GM21723 (cell line): ENCODE measurements around the gene CASZ1.

Experiments used
- ATAC-seq: cut with Tn5 transposase; IDR thresholded peaks from one replicate; pipeline ENCODE4 v1.9.1; 2021; ENCODE audit warnings: mild to moderate bottlenecking, moderate library complexity; ENCODE audit not compliant: unreplicated experiment

The CASZ1 gene

DNA sequence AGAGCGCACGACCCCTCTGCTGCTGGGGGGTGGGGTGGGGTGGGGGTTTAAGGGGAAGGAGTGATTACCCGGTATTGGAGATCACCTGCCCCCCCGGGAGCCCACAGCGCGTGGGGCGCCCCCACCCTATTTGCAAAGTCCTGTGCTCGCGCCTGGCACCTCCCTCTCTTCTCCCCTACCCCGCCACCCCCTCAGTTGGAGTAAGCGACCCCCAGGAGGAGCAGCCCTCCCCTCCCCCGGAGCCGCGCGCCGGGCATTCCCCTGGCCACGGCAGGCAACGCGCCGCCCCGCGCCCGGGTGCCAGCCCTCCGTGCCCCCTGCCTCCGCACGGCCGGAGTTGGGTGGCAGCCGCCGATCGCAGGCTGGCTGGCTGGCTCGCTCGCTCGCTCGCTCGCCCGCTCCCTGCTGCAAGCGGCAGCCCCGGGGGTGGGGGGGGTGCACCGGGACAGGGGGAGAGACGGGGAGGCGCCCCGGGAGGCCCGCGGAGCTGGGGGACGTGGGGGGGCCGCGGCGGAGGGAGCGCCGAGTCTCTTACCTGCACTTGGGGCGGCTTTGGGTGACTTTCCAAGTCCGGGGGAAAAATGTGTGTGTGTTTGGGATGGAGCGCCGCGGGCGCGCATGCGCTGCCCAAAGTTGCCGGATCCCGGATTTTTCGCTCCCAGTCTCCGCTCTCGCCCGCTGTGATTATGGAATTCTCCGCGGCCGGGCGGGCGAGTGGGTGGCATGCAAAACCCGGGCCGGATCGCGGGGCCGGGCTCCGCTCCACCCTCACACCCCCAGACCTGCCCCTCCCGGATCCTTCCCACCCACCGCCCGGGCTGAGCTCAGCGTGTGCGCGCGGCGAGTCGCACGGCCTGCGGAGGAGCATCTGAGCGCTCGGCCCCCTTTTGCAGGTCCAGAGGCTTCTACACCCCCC is at the start of gene CASZ1:
CASZ1 (minus strand) TSS at position 618 of the 916 bp plus-strand sequence. CDS start 102,757 bp downstream, outside the sequence.
- ATAC-seq, result no peak

DNA sequence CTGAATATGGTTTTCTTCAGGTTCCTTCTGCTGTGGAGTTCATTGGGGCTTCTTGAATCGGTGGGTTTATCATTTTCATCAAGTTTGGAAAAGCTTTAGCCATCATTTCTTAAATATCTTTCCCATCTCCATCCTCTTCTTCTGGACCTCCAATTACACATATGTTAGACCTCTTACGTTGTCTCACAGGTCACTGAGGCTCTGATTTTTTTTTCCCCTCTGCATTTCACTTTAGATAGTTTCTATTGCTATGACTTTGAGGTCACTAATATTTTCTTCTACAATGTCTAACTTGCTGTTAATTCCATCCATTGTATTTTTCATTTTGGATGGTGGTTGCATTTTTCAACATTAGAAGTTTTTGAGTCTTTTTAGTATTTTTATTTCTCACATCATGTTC is 47.3 kb upstream of the CASZ1 start:
- no peak for ATAC-seq

DNA sequence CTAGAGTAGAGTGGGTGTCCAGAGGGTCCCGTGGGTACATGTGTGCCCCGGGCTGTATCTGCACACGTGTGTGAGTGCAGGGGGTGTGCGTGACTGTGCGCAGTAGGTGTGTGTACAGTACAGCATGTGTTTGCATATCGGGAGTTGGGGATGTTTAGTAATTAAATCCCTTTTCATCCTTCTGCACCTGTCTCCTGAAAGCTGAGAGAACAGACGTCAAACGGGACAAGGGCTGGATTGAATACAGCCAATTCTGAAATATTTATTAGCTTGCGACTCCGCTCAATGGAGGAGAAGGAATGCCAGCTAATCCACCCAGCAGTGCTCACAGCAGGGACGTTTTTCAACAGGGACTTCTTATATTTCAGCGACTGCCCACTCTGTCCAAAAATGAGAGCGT is 44.7 kb upstream of the CASZ1 start:
- ATAC-seq, result no peak

DNA sequence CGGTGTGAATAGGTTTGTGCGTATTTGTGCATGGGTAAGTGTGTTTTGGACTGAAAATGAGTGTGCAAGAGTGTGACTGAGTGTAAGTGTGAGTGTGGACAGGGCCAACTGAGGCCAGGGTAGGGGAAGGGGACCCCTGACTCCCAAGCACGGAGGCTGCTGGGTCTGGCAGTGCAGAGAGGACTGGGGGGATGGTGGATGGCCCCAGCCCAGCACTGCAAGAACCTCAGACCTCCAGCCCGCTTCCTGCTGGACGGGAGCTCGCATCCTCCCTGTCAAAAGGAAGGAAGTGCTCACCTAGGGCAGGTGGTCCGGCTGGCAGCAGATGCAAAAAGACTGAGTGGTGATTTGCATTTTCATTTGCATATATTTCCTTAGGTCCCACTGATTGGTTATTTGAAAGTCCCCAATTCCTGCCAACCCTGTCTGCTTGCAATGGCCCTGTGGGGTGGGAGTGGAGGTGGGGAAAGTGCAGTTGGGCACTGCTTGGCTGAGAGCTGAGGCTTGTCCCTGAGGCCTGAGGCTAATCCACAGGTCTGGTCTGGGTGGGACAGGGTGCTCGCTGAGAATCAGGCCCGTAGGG is 42.8 kb upstream of the CASZ1 start:
- ATAC-seq, result no peak

GRCh38 chr1:10838541-10838940 is 42.1 kb upstream of the CASZ1 start:
- ATAC-seq, result no peak

DNA sequence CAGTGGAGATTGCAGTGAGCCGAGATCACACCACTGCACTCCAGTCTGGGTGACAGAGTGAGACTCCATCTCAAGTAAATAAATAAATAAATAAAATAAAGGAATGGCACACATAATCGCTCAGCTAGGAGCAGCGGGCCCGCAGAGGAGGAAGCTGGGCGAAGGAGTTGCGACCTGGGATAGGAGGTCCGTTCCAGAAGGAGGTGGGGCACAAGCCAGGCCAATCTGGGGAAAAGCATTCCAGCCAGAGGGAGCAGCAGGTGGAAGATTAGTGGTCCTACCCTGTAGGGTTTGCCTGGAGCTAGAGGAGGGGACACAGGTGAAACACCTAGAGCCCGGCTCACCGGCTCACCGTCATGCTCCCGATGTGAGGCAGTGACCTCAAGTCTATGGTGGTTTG is 40.3 kb upstream of the CASZ1 start:
- ATAC-seq, result no peak

GRCh38 chr1:10835822-10836421 is 39.5 kb upstream of the CASZ1 start:
- no peak for ATAC-seq

DNA sequence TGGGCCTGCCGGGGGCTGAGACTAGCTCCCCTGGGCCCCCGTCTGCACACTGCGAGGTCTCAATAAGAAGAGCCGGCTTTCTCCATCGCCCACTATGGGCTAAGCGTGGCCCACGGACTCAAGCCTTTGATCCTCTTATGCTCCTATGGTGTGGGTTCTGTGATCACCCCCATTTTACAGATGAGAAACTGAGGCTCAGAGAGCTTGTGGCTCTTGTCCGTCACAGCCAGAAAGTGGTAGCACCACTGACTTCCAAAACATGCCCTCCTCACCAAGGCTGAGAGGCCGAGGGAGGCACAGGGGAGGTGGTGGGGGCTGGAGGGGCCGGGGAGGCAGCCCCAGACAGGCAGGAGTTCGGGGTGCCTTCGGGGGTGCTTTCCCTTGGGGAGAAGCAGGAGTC is 39.0 kb upstream of the CASZ1 start:
- no peak for ATAC-seq

- ATAC-seq, result no peak
These were observed 38.4 kb upstream of the CASZ1 start for GRCh38 chr1:10834770-10835412.

DNA sequence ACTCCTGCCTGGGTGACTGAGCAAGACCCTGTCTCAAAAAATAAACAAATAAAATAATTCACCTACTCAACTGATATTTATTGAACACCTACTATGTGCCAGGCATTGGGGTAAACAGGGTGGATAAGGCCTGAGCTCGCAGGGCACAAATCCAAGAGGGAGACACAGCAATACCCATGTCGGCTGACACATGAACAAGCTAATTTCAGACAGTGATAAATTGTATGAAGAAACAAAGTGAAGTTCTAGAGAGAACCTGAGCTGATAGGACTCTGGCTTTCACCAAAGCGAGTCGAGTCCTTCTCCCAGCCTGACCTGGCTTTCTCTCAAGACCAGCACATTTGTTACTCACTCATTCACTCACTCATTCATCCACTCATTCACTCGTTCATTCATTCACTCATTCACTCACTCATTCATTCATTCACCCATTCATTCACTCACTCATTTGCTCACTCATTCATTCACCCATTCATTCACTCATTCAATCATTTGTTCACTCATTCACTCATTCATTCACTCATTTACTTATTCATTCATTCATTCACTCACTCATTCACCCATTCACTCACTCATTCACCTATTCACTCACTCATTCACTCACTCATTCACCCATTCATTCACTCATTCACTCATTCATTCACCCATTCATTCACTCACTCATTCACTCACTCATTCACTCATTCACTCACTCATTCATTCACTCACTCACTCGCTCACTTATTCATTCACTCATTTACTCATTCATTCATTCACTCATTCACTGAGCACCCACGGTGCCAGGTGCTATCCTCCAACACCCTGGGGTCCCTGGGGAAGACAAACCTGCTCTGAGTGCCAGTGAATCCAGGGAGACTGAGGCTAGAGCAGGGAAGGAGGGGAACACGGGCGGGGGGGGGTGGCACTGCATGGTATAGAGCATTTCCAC is 37.4 kb upstream of the CASZ1 start:
- no peak for ATAC-seq

GRCh38 chr1:10832703-10833102 is 36.3 kb upstream of the CASZ1 start:
- ATAC-seq, result no peak

GRCh38 chr1:10830961-10831668 is 34.7 kb upstream of the CASZ1 start:
- ATAC-seq, result no peak

- ATAC-seq, result no peak
These were observed 33.6 kb upstream of the CASZ1 start for GRCh38 chr1:10829965-10830515.

DNA sequence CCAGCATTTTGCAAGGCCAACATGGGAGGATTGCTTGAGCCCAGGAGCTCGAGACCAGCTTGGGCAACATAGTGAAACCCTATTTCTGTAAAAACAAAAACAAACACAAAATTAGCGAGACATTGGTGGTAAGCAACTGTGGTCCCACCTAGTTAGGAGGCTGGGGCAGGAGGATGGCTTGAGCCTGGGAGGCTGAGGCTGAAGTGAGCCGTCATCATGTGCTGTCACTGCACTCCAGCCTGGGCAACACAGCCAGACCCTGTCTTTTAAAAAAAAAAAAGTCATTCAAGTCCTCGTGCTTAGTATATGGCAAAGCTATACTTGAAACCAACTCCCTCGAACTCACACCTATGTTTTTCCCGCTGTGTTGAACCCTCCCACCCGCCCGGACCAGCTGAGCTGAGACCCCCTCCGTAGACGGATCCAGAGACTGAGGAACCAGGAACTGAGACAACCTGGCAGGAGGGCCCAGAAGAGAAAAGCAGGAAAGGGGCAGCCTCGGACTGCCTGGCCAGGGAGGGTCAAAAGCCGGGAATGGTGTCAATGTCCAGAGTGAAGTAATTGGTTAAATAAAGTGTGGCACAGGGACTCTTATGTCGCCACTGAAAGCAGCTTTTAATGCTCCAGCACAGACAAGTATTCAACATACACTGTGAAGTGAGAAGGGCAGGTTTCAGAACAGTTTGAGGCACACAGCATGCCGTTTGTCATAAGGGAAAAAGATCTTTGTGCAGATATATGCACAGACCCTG is 32.8 kb upstream of the CASZ1 start:
- no peak for ATAC-seq

DNA sequence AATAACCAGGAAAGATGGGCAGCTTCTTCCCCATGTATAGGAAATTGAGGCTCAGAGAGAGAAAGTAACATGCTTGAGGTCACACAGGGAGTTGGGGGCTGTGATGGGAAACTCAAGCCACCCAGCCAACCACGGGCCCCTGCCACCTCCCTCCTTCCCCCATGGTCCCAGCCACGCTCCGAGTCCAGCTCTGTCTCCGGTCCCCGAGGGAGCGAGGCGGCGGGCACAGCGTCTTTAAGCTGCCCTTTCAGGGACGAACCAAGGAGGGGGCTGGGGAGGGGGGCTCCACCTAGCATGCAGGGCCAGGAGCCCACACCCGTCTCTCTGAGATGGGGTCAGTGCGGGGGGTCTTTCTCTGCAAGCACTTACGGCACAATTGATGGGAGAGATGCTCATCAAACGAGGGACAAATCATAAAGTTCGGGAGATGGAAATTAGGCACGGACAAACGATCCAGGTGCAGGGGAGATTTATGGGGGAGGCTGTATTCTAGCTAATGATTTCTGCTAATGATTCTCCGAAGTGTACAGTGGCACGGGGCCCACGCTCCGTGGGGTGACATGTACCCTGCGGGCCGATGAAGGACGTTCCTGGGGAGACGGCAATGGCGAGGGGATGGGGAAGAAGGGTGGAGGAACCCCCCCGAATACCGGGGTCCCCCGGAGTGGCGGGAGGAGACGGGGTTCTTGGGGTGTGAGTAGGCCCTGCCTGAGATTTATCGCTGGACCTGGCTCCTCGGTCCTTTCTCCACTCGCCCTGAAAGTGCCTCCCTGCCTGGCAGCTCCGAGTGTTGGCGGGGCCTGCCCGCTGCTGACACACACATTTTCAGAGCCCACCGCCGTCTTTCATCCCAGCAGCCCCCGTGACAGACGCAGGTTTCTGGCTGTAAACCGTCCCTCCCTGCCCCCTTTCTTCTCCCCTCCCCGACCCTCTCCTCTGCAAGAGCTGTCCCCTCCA is 31.2 kb upstream of the CASZ1 start:
- ATAC-seq, result no peak

DNA sequence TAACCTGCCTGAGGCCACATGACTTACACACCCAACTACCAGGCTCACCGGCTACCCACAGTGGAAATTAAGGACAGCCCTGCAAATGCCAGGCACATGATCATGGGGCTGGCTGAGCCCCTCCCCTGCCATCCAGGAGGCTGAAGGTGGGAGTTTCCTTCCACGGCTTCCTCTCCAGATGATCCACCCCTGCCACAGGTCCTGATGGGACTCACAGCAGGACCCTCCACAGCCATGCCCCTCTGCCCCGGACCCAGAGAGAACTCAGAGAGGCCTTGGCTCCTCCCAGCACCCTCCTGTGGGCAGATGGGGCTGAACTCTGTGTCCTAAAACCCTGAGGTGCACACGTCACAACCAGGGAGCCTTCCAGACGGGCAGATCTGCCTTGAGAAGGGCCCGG is 29.1 kb upstream of the CASZ1 start:
- ATAC-seq, result no peak

DNA sequence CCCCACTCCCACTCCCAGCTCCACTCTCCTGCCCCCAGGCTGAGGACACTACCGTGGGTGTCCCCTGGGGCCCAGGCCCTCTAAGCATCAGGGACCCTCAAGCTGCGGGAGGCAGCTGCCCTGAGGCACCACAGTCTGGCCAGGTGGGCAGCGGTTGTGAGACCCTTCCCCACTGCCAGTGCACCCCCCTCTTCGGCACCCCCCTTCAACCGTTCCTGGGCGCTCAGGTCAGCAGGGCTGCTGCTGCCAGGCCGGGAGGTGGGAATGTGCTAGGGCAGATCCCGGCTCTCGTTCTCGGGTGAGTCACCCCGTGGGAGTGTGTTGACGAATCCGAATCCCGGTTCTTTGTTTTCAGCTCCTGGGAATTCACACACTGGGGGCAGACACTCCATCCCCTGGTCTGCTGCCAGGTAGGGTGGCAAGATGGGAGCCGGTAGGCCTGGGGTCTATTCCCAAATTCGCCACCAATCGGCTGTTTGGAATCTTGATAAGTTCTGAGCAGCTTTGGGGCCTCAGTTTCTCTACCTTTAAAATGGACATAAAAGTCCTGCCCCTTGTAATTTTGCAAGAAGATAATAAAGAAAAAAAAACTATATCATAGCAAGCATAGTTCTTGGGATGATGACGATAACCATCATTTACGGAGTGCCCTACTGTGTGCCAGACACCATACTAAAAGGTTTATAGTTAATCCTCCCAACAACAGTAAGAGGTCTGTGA is 28.5 kb upstream of the CASZ1 start:
- no peak for ATAC-seq
